Activated CD8-positive, alpha-beta T cell treated with anti-CD3 and anti-CD28 coated beads for 36 hours (primary cell): ENCODE measurements around the gene GRAMD2B. TPM values are rescaled to one million over a fixed set of nuclear protein-coding genes. Genes with fewer than 3 reads are reported as not detected.
"Not testable (repeated sequence)": the region's sequence is repeated elsewhere in the genome, so short reads cannot be mapped to it uniquely, and the experiment has no call there.

ENCODE experiments used
- ATAC-seq: fragments of 200-7000 bp; cut with Tn5 transposase; one replicate; pipeline ENCODE4 v1.10.0; 2021; ENCODE audit warnings: mild to moderate bottlenecking, moderate library complexity
- CTCF ChIA-PET: fragments of 350-600 bp; sonication (Branson Sonifier 250); formaldehyde crosslinking; loops from one replicate; lab custom pipeline; 2021; ENCODE audit warnings: antibody characterized with exemption; lab: Charles Lee
- POLR2A ChIA-PET: fragments of 350-600 bp; sonication (Branson Sonifier 250); formaldehyde crosslinking; loops from one replicate; lab custom pipeline; 2021; ENCODE audit warnings: antibody characterized with exemption; lab: Charles Lee
- DNase-seq: peaks from one replicate; pipeline ENCODE4 v3.0.0-alpha.2; 2020
- H3K27ac Mint-ChIP-seq: one replicate; pipeline ENCODE4 v1.8.0; 2021; ENCODE audit warnings: mild to moderate bottlenecking, mixed read lengths
- H3K27me3 Mint-ChIP-seq: one replicate; pipeline ENCODE4 v1.8.0; 2021; ENCODE audit warnings: mixed read lengths
- H3K36me3 Mint-ChIP-seq: one replicate; pipeline ENCODE4 v1.8.0; 2021; ENCODE audit warnings: low read depth, mixed read lengths
- H3K4me1 Mint-ChIP-seq: one replicate; pipeline ENCODE4 v1.8.0; 2021; ENCODE audit warnings: low read depth, mixed read lengths
- H3K4me3 Mint-ChIP-seq: one replicate; pipeline ENCODE4 v1.8.0; 2021; ENCODE audit warnings: mild to moderate bottlenecking, moderate library complexity, mixed read lengths
- H3K9me3 Mint-ChIP-seq: one replicate; pipeline ENCODE4 v1.8.0; 2021; ENCODE audit warnings: mixed read lengths
- intact Hi-C: fragments of 100-400 bp; cut with micrococcal nuclease; formaldehyde crosslinking; loops from one replicate; pipeline ENCODE4 v1.10.0; 2022
- total RNA-seq, 2 experiments: library from RNA; stranded (reverse); gene quantifications; one replicate each; pipeline ENCODE4 v1.2.3, GENCODE V29; 2021
- TF ChIP-seq, protein P1 (sequence below): fragments of 200-600 bp; IDR thresholded peaks from one replicate; pipeline ENCODE4 v1.8.0; 2022; ENCODE audit warnings: antibody characterized with exemption, mild to moderate bottlenecking

Gene GRAMD2B
- total RNA-seq, 2 experiments from 2014 or later, result 8.0 to 8.4 TPM

- Mint-ChIP-seq H3K4me3 (no peak overlapping the region), H3K4me1 (no peaks in the 10 kb centered on the region), H3K27me3 (no peaks in the 10 kb centered on the region), H3K27ac (no peak overlapping the region), H3K36me3 (peaks cover 24% of the 10 kb centered on the region), H3K9me3 (no peaks in the 10 kb centered on the region)
- ChIA-PET CTCF (interaction anchor here (1.4 kb wide), 1 partner anchor 30 kb away, joined by 5 read pairs; no protein-coding TSS in a partner anchor), POLR2A (no interaction called here)
- ATAC-seq (no peak), DNase-seq (no peak)
- TF ChIP-seq, protein P1, sequence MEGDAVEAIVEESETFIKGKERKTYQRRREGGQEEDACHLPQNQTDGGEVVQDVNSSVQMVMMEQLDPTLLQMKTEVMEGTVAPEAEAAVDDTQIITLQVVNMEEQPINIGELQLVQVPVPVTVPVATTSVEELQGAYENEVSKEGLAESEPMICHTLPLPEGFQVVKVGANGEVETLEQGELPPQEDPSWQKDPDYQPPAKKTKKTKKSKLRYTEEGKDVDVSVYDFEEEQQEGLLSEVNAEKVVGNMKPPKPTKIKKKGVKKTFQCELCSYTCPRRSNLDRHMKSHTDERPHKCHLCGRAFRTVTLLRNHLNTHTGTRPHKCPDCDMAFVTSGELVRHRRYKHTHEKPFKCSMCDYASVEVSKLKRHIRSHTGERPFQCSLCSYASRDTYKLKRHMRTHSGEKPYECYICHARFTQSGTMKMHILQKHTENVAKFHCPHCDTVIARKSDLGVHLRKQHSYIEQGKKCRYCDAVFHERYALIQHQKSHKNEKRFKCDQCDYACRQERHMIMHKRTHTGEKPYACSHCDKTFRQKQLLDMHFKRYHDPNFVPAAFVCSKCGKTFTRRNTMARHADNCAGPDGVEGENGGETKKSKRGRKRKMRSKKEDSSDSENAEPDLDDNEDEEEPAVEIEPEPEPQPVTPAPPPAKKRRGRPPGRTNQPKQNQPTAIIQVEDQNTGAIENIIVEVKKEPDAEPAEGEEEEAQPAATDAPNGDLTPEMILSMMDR, result no peak
- intact Hi-C loops, result no loop called here
Observed at GRCh38 chr5:126469536-126470316, 46.5 kb downstream of the GRAMD2B start.

GRCh38 chr5:126470529-126470928, 47.3 kb downstream of the GRAMD2B start:
- H3K4me3 Mint-ChIP-seq, intact Hi-C loops, H3K27ac Mint-ChIP-seq, ATAC-seq, H3K4me1 Mint-ChIP-seq, CTCF ChIA-PET, H3K27me3 Mint-ChIP-seq, POLR2A ChIA-PET, H3K9me3 Mint-ChIP-seq, DNase-seq: not testable (repeated sequence)
- peaks cover 28% of the 10 kb centered on the region for H3K36me3 Mint-ChIP-seq

- intact Hi-C loops, result no loop called here
- CTCF ChIA-PET, result interaction anchor here (1.4 kb wide), 1 partner anchor 9 kb away, joined by 5 read pairs; no protein-coding TSS in a partner anchor
- Mint-ChIP-seq H3K27ac (no peak overlapping the region), H3K4me1 (no peaks in the 10 kb centered on the region), H3K9me3 (no peaks in the 10 kb centered on the region), H3K27me3 (no peaks in the 10 kb centered on the region), H3K4me3 (no peak overlapping the region), H3K36me3 (peaks cover 26% of the 10 kb centered on the region)
- ATAC-seq (no peak), DNase-seq (no peak)
- TF ChIP-seq, protein P1, result no peak
- POLR2A ChIA-PET, result no interaction called here
Observed at GRCh38 chr5:126471247-126471646, 48.0 kb downstream of the GRAMD2B start.

DNA sequence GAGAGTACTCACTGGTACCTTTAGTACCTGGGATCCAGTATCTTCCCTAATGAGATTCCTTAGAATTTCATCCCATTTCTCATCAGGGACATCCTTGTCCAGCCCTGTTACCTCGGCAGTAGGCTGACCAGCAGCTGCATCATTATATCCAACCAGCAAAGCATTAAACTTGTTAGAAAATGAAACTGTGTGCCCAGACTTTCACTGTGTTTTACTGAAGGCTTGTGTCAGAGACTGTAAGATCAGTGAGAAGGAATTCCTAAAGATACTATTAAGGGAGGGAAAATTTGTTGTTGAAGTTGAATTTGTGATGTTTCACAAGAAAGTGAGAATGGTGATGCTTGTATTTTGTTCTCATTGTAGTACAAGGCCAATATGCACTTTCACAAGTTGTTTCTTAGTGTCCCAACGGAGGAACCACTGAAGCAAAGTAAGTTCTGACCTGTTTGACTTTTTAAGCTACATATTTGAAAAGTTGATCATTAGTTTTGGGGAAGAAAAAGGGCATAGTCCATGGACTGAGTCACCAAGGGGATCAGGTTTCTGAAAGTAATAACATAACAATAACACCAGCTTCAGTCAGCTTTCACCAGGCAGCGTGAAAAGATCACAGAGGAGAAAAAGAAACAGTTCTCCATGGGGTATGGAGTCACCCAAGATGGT, 48.8 kb downstream of the GRAMD2B start:
- DNase-seq (no peak), ATAC-seq (no peak)
- H3K36me3 Mint-ChIP-seq, result peaks cover 22% of the 10 kb centered on the region
- CTCF ChIA-PET, result interaction anchor here (1.1 to 3.6 kb wide), 4 partner anchors 8 to 59 kb away, joined by 3 to 17 read pairs (median 5); no protein-coding TSS in a partner anchor
- no peak overlapping the region for H3K4me3 Mint-ChIP-seq
- POLR2A ChIA-PET, result no interaction called here
- H3K9me3 Mint-ChIP-seq, result no peaks in the 10 kb centered on the region
- H3K27ac Mint-ChIP-seq, result no peak overlapping the region
- H3K4me1 Mint-ChIP-seq, result no peaks in the 10 kb centered on the region
- TF ChIP-seq, protein P1, result no peak
- H3K27me3 Mint-ChIP-seq, result no peaks in the 10 kb centered on the region
- intact Hi-C loops, result no loop called here

DNA sequence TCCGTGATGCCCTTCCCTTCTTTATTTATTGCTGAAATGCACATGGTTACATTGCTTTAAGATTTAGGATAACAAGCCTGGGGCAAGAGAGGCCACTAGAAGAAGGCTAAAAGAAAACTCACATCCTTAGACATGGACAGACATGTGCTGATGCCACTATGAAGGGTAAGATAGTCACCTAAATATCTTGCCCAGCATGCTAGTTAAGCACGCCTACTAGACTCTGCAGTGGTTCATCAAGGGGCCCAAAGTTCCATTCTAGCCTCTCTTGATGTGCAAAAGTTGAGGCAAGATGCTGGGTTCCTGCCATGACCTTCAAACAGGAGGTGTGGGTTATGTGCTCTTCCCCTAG, 49.3 kb downstream of the GRAMD2B start:
- no peak for ATAC-seq
- Mint-ChIP-seq H3K36me3 (peaks cover 20% of the 10 kb centered on the region), H3K27me3 (no peaks in the 10 kb centered on the region), H3K4me1 (no peaks in the 10 kb centered on the region), H3K9me3 (no peaks in the 10 kb centered on the region), H3K27ac (no peak overlapping the region), H3K4me3 (no peak overlapping the region)
- no peak for DNase-seq
- intact Hi-C loops, result no loop called here
- POLR2A ChIA-PET, result interaction anchor here (1.5 kb wide), 1 partner anchor 10 kb away, joined by 7 read pairs; no protein-coding TSS in a partner anchor
- TF ChIP-seq, protein P1, result no peak
- CTCF ChIA-PET, result interaction anchor here (1.1 to 3.6 kb wide), 4 partner anchors 8 to 59 kb away, joined by 3 to 17 read pairs (median 5); no protein-coding TSS in a partner anchor
